ENCODE results near the gene PLCB4.

The PLCB4 gene

GRCh38 chr20:9024606-9025005 lies 44.3 kb upstream of the PLCB4 start:
- no peak overlapping the region for H3K4me3 ChIP-seq
- DNase-seq, result no peak
- no peaks in the 10 kb centered on the region for H3K9me3 ChIP-seq
- no peaks in the 10 kb centered on the region for H3K27me3 ChIP-seq
- peaks cover 0 to 23% (median 0%) of the 10 kb centered on the region in 4 donors for H3K4me1 ChIP-seq
- H3K36me3 ChIP-seq, result no peaks in the 10 kb centered on the region
- intact Hi-C loops (cut with DNase I; ENCODE audit: low total_unique reads), result no loop called here
- no peak for TF ChIP-seq CTCF (IDR thresholded peaks at IDR 0.05)
- H3K27ac ChIP-seq, result no peak overlapping the region

GRCh38 chr20:9025011-9025410 lies 43.9 kb upstream of the PLCB4 start:
- H3K36me3 ChIP-seq, result no peaks in the 10 kb centered on the region
- TF ChIP-seq CTCF (IDR thresholded peaks at IDR 0.05), result no peak
- intact Hi-C loops (cut with DNase I; ENCODE audit: low total_unique reads), result no loop called here

GRCh38 chr20:9025643-9026042 lies 43.2 kb upstream of the PLCB4 start:
- Histone ChIP-seq H3K4me3 (no peak overlapping the region), H3K4me1 (peaks cover 0 to 23% (median 0%) of the 10 kb centered on the region in 4 donors), H3K27me3 (no peaks in the 10 kb centered on the region), H3K27ac (no peak overlapping the region), H3K9me3 (no peaks in the 10 kb centered on the region), H3K36me3 (no peaks in the 10 kb centered on the region)
- no peak for DNase-seq
- TF ChIP-seq CTCF (IDR thresholded peaks at IDR 0.05), result no peak
- intact Hi-C loops (cut with DNase I; ENCODE audit: low total_unique reads), result no loop called here

More at GRCh38 chr20:9025011-9025410, 43.9 kb upstream of the PLCB4 start:
- Histone ChIP-seq H3K4me1 (peaks cover 0 to 23% (median 0%) of the 10 kb centered on the region in 4 donors), H3K4me3 (no peak overlapping the region), H3K27ac (no peak overlapping the region), H3K9me3 (no peaks in the 10 kb centered on the region), H3K27me3 (no peaks in the 10 kb centered on the region)
- no peak for DNase-seq

GRCh38 chr20:9027626-9028025 lies 41.3 kb upstream of the PLCB4 start:
- no peak overlapping the region for H3K4me3 ChIP-seq
- H3K27ac ChIP-seq, result no peak overlapping the region
- H3K36me3 ChIP-seq, result no peaks in the 10 kb centered on the region
- DNase-seq, result no peak
- H3K27me3 ChIP-seq, result no peaks in the 10 kb centered on the region
- H3K4me1 ChIP-seq, result peaks cover 0 to 37% (median 6%) of the 10 kb centered on the region in 4 donors
- intact Hi-C loops (cut with DNase I; ENCODE audit: low total_unique reads), result no loop called here
- no peak for TF ChIP-seq CTCF (IDR thresholded peaks at IDR 0.05)
- no peaks in the 10 kb centered on the region for H3K9me3 ChIP-seq

- no peak for TF ChIP-seq CTCF (IDR thresholded peaks at IDR 0.05)
Measured at GRCh38 chr20:9028419-9028818, 40.5 kb upstream of the PLCB4 start.

GRCh38 chr20:9031991-9032390 lies 36.9 kb upstream of the PLCB4 start:
- H3K27me3 ChIP-seq, result no peaks in the 10 kb centered on the region
- intact Hi-C loops (cut with DNase I; ENCODE audit: low total_unique reads), result no loop called here
- peak overlapping the region; percentile 45 to 71 for H3K27ac ChIP-seq
- peaks cover 0 to 54% (median 8%) of the 10 kb centered on the region in 4 donors for H3K4me1 ChIP-seq
- H3K36me3 ChIP-seq, result no peaks in the 10 kb centered on the region
- DNase-seq, result no peak
- no peak overlapping the region for H3K4me3 ChIP-seq
- no peaks in the 10 kb centered on the region for H3K9me3 ChIP-seq
- no peak for TF ChIP-seq CTCF (IDR thresholded peaks at IDR 0.05)

More at GRCh38 chr20:9028419-9028818, 40.5 kb upstream of the PLCB4 start:
- Histone ChIP-seq H3K36me3 (no peaks in the 10 kb centered on the region), H3K27ac (no peak overlapping the region), H3K4me3 (no peak overlapping the region), H3K9me3 (no peaks in the 10 kb centered on the region), H3K27me3 (no peaks in the 10 kb centered on the region), H3K4me1 (peaks cover 0 to 39% (median 6%) of the 10 kb centered on the region in 4 donors)
- peak in 1 of 2 donors; percentile 68 for DNase-seq
- intact Hi-C loops (cut with DNase I; ENCODE audit: low total_unique reads), result no loop called here
